Neuron (in vitro differentiated cells): Measurements from ENCODE around the gene MS4A18.

ENCODE experiments used
- H2AFZ ChIP-seq: one replicate; pipeline ENCODE4 v1.6.1; 2013; ENCODE audit warnings: low read depth, mild to moderate bottlenecking, inconsistent platforms, low read length, moderate library complexity
- H3K27me3 ChIP-seq: one replicate; pipeline ENCODE4 v1.6.1; 2013; ENCODE audit warnings: low read length; ENCODE audit not compliant: insufficient read depth
- H3K36me3 ChIP-seq: one replicate; pipeline ENCODE4 v1.6.1; 2013; ENCODE audit warnings: low read length; ENCODE audit not compliant: insufficient read depth
- H3K4me1 ChIP-seq: one replicate; pipeline ENCODE4 v1.6.1; 2013; ENCODE audit warnings: low read length; ENCODE audit not compliant: insufficient read depth
- H3K4me3 ChIP-seq: 2 replicates; pipeline ENCODE4 v1.5.1; 2013; ENCODE audit warnings: mild to moderate bottlenecking, low read length, moderate library complexity
- H3K9me3 ChIP-seq: one replicate; pipeline ENCODE4 v1.6.1; 2013; ENCODE audit warnings: low read length

The MS4A18 gene

DNA sequence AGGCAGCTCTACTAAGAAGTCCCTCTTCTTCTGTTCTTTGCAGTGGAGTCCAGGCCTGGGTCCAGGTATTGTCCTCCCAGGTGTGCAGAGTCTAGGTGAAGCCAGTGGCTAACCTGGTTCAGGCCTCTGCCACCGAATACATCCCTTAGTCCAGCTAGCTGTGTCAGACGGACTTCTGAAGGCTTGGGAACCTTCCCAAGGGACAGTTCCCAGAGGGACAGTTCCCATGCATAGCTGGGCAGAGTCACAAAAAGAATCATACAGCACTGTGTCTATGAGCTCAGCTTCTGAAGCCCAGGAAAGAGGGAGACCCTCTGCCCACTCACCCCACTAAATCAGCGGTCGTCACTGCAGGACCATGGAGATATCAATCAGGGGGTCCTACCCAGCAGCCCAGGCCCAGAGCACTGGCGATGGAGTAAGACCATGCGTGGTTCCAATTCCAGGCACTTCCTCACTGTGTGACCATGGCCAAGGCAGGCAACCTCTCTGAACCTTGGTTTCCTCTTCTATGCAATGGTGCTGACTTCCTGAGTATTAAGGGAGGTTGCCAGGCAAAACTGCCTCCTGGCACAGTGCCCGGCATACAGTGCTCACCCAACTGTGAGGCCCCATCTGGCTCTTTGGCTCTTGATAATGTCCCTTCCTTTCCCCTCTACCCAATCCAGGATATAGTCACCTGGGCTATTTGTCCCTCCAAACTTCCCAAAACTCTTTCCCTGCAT is 64.0 kb downstream of the MS4A18 start:
- Histone ChIP-seq H3K4me1 (peaks cover 12% of the 10 kb centered on the region), H2AFZ (no peak overlapping the region), H3K36me3 (no peaks in the 10 kb centered on the region), H3K4me3 (no peak overlapping the region), H3K27me3 (peaks cover 4% of the 10 kb centered on the region), H3K9me3 (peaks cover 5% of the 10 kb centered on the region)

GRCh38 chr11:60790726-60791125 is 66.2 kb downstream of the MS4A18 start:
- peaks cover 5% of the 10 kb centered on the region for H3K9me3 ChIP-seq
- peaks cover 4% of the 10 kb centered on the region for H3K27me3 ChIP-seq
- peaks cover 11% of the 10 kb centered on the region for H3K4me1 ChIP-seq
- H3K4me3 ChIP-seq = no peak overlapping the region
- no peak overlapping the region for H2AFZ ChIP-seq
- no peaks in the 10 kb centered on the region for H3K36me3 ChIP-seq

DNA sequence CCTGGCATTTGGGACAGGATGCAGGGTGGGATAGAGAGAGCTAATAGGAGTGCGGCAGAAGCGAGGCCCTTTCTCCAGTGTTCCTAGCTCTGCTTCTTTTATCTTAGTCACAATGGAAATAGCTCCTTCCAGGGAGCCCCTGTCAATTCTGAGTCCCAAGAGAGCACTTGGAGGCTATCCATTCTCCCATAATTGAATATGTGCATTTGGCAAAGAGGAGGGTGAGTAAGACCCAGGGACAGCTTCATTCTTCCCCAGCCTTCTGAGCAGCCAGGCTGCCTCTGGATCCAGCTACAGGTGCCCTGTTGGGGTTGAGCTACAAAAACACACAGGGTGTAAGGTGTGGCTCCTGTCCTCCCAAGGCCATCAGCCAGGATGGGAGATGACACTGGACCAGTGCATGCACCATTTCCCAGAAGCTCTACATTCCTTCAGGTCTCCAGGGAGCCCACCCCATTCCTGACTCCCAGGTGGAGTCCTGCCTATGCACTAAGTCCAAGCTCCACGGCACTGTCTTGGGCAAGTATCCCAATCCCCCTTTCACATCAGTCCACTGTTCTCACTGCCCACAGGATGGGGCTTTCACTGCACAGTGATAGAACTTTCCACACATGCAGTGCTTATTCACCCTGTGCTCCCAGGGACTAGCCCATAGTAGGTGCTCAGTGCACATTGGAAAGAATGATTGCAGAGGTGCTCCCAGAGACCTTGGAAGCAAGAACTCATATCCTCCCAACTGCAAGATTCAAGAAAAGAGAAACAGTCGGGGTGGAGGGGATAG is 66.8 kb downstream of the MS4A18 start:
- H3K9me3 ChIP-seq = peaks cover 5% of the 10 kb centered on the region
- no peak overlapping the region for H2AFZ ChIP-seq
- H3K27me3 ChIP-seq = peaks cover 4% of the 10 kb centered on the region
- no peak overlapping the region for H3K4me3 ChIP-seq
- H3K4me1 ChIP-seq = peaks cover 6% of the 10 kb centered on the region
- no peaks in the 10 kb centered on the region for H3K36me3 ChIP-seq

DNA sequence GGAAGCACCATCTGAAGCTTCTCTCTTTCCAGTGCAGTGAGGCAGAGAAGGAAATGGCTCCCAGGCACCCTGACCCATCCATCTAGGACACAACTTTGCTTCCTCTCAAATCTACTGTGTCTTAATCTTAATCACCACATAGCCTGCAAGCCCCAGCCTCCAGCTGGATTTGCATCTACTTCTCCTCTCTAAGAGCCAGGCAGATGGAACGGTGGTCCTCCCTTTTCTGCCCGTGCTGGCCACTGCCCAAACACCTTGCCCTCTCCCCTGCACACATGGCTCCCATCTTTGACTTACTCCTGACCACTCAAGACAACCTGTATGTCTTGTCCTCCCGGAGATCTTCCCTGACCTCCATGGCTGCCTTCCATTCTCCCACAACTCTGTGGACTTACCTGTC is 68.0 kb downstream of the MS4A18 start:
- Histone ChIP-seq H3K4me1 (no peaks in the 10 kb centered on the region), H2AFZ (no peak overlapping the region), H3K27me3 (peaks cover 4% of the 10 kb centered on the region), H3K9me3 (peaks cover 5% of the 10 kb centered on the region), H3K36me3 (no peaks in the 10 kb centered on the region), H3K4me3 (no peak overlapping the region)
